Measurements from ENCODE around the gene SNAP47.

SNAP47 gene

GRCh38 chr1:227757781-227758180 is 22.5 kb downstream of the SNAP47 start:
- TF ChIP-seq POLR2AphosphoS5 (IDR thresholded peaks at IDR 0.05; ENCODE audit: low read depth, low read length) (no peak), TAF1 (IDR thresholded peaks at IDR 0.05; ENCODE audit: borderline replicate concordance, insufficient read depth, low read length) (no peak), FOXP2 (optimal IDR thresholded peaks at IDR 0.05; ENCODE audit: borderline replicate concordance, extremely low read depth, extremely low read length, insufficient read depth) (no peak)

GRCh38 chr1:227758366-227758765 is 23.1 kb downstream of the SNAP47 start:
- TF ChIP-seq SIN3A (IDR thresholded peaks at IDR 0.05; ENCODE audit: borderline replicate concordance, insufficient read depth, low read length) (no peak), TAF1 (IDR thresholded peaks at IDR 0.05; ENCODE audit: borderline replicate concordance, insufficient read depth, low read length) (no peak), REST (IDR thresholded peaks at IDR 0.05; ENCODE audit: insufficient read depth in 1 of 2, low read depth in 2 of 2, low read length in 2 of 2) (no peak), FOXP2 (optimal IDR thresholded peaks at IDR 0.05; ENCODE audit: borderline replicate concordance, extremely low read depth, extremely low read length, insufficient read depth) (no peak), POLR2AphosphoS5 (IDR thresholded peaks at IDR 0.05; ENCODE audit: low read depth, low read length) (no peak)

DNA sequence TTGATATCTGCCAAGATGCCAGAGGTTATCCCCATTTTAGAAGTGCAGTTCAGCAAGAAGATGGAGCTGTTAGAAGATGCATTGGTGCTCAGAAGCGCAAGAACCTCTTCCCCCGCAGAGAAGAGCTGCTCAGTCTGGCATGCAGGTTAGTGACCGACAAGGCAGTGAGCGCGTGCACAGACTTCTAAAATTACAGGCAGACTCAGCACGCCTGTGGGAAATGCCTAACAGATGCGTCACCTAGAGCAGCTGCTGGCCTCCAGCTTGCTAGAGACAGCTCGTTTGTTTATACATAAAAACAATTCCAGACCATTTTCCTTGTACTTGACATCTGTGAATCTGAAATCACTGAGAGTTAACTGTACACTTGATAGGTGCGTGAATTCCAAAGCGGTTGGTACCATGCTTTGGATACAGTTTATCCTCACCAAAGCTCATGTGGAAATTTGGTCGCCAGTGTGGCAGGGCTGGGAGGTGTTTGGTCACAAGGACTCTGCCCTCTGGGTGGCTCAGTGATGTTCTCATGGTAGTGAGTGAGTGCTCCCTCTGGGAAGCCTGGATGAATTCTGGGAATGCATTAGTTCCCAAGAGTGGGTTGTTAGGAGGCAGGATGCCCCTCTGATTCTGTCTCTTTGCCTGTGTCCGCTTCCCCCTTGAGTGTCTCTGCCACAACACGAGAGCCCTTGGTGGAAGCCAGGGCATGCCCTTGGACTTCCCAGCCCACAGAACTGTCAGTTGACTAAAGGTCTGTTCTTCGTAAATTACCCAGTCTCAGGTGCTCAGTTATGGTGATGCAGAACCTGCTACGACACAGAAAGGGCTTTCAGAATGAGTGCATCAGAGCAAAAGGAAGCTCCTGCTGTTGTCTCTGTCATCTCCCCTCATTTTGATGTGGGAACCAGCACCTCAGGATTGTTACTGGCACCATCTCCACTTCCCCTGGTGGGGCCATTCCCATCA is 24.4 kb downstream of the SNAP47 start:
- TF ChIP-seq POLR2AphosphoS5 (IDR thresholded peaks at IDR 0.05; ENCODE audit: low read depth, low read length) (no peak), TAF1 (IDR thresholded peaks at IDR 0.05; ENCODE audit: borderline replicate concordance, insufficient read depth, low read length) (no peak), FOXP2 (optimal IDR thresholded peaks at IDR 0.05; ENCODE audit: borderline replicate concordance, extremely low read depth, extremely low read length, insufficient read depth) (no peak), SIN3A (IDR thresholded peaks at IDR 0.05; ENCODE audit: borderline replicate concordance, insufficient read depth, low read length) (no peak), REST (IDR thresholded peaks at IDR 0.05; ENCODE audit: insufficient read depth in 1 of 2, low read depth in 2 of 2, low read length in 2 of 2) (no peak)

DNA sequence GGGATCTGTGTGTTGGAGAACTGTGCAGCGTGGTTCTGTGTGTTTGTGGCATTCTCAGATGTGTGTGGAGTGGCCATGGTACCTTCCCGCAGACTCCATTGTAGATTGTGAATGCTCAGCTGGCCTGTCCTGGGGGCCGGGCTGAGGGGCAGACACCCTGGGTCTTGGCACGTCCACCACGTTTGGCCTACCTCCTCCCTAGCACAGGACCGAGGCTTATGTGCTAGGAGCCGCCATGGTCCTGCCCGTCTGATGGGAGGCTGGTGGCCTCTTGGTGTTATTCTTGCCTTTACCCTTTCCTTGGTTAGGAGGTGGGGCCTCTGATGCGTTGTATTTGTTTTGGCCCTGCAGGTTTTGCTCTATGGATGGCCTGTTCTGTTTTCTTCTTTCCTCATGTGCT is 25.1 kb downstream of the SNAP47 start:
- TF ChIP-seq REST (IDR thresholded peaks at IDR 0.05; ENCODE audit: insufficient read depth in 1 of 2, low read depth in 2 of 2, low read length in 2 of 2) (no peak), POLR2AphosphoS5 (IDR thresholded peaks at IDR 0.05; ENCODE audit: low read depth, low read length) (no peak), SIN3A (IDR thresholded peaks at IDR 0.05; ENCODE audit: borderline replicate concordance, insufficient read depth, low read length) (no peak), FOXP2 (optimal IDR thresholded peaks at IDR 0.05; ENCODE audit: borderline replicate concordance, extremely low read depth, extremely low read length, insufficient read depth) (no peak), TAF1 (IDR thresholded peaks at IDR 0.05; ENCODE audit: borderline replicate concordance, insufficient read depth, low read length) (no peak)

DNA sequence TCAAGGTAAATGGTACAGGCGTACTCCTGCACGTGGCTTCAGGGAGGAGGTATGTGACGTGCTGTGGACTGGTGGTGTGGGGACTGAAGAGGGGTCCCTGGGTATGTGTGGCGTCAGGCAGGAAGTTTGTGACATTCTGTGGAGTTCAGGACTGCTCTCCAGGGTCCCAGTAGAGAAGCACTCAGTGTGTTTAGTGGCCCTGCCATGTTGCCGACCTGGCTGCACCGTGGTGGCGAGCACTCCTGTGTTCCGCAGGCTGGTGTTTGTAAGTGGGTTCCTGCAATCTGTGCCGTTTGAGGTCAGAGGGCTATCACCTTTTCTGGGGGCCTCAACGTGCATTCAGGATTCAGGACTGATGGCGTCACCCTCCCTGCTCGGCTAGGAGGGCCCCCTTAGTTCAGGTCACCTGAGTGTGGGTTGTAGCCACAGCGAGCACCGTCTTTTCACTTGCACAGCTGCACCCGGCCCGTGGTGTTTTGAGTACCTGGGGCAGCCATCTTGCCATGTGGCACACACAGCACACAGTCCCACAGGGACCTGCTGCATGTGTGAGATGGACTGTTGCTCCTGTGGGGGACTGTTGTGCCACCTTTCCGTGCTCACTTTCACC is 26.5 kb downstream of the SNAP47 start:
- TF ChIP-seq REST (IDR thresholded peaks at IDR 0.05; ENCODE audit: insufficient read depth in 1 of 2, low read depth in 2 of 2, low read length in 2 of 2) (no peak), POLR2AphosphoS5 (IDR thresholded peaks at IDR 0.05; ENCODE audit: low read depth, low read length) (no peak), FOXP2 (optimal IDR thresholded peaks at IDR 0.05; ENCODE audit: borderline replicate concordance, extremely low read depth, extremely low read length, insufficient read depth) (no peak), TAF1 (IDR thresholded peaks at IDR 0.05; ENCODE audit: borderline replicate concordance, insufficient read depth, low read length) (no peak), SIN3A (IDR thresholded peaks at IDR 0.05; ENCODE audit: borderline replicate concordance, insufficient read depth, low read length) (no peak)

Measured in PFSK-1 (cell line).